Type B pancreatic cell (in vitro differentiated cells): ENCODE results near the gene CCDC127. TPM values are rescaled to one million over a fixed set of nuclear protein-coding genes. Genes with fewer than 3 reads are reported as not detected.
"Not testable (repeated sequence)": the region's sequence is repeated elsewhere in the genome, so short reads cannot be mapped to it uniquely, and the experiment has no call there.

Experiments used
- DNase-seq: peaks from one replicate; pipeline ENCODE4 v3.0.0; 2021; ENCODE audit warnings: mixed read lengths; ENCODE audit not compliant: unreplicated experiment; ENCODE audit errors: extremely low spot score
- H3K27ac Mint-ChIP-seq: 2 replicates; pipeline ENCODE4 v1.8.0; 2021; ENCODE audit warnings: mild to moderate bottlenecking, mixed read lengths
- H3K27me3 Mint-ChIP-seq: 2 replicates; pipeline ENCODE4 v1.8.0; 2021; ENCODE audit warnings: mixed read lengths
- H3K36me3 Mint-ChIP-seq: 2 replicates; pipeline ENCODE4 v1.8.0; 2021; ENCODE audit warnings: mixed read lengths
- H3K4me1 Mint-ChIP-seq: one replicate; pipeline ENCODE4 v1.8.0; 2021; ENCODE audit warnings: mixed read lengths; ENCODE audit not compliant: unreplicated experiment
- H3K4me3 Mint-ChIP-seq: 2 replicates; pipeline ENCODE4 v1.8.0; 2021; ENCODE audit warnings: mild to moderate bottlenecking, mixed read lengths
- H3K9me3 Mint-ChIP-seq: 2 replicates; pipeline ENCODE4 v1.8.0; 2021; ENCODE audit warnings: mixed read lengths
- total RNA-seq: library from RNA; stranded (reverse); gene quantifications from 2 replicates; pipeline ENCODE4 v1.2.1, GENCODE V29; 2021; ENCODE audit warnings: low replicate concordance
- TF ChIP-seq, protein P1 (sequence below): fragments of 200-600 bp; sonication (generic); conservative IDR thresholded peaks from 2 replicates; pipeline ENCODE4 v1.5.0; 2021; ENCODE audit warnings: antibody characterized with exemption, mild to moderate bottlenecking

CCDC127 gene
- total RNA-seq, 1 donor from 2014 or later: 10.8 TPM

DNA sequence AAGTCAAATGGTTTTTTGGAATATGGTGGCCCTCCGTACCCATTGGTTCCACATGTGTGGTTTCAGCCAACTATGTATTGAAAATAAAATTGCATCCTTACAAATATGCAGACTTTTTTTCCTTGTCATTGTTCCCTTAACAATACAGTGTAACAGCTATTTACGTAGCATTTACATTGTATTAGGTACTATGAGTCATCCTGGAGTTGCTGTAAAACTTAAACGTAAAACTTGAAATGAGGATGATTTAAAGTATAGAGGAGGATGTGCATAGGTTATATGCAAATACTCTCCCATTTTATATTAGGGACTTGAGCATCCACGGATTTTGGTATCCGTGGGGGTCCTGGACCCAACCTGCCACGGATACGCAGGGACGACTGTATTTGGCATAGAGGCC is 16.5 kb upstream of the CCDC127 start:
- Mint-ChIP-seq H3K4me3 (no peak overlapping the region), H3K27ac (no peak overlapping the region), H3K9me3 (no peaks in the 10 kb centered on the region)

DNA sequence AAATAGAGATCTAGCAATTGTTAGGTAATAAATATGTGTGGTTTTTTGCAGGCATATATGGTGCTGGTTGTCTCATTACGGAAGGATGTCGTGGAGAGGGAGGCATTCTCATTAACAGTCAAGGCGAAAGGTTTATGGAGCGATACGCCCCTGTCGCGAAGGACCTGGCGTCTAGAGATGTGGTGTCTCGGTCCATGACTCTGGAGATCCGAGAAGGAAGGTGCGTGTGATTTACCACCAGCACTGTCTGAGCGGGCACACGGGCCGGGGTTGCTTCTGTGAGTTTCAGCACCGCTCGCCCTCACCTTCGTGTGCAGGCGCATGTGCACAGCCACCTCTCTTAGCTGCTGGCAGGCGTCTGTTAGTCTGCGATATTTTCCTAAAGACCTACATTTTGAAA is 15.5 kb upstream of the CCDC127 start:
- not testable (repeated sequence) for H3K27ac Mint-ChIP-seq, H3K9me3 Mint-ChIP-seq, H3K4me1 Mint-ChIP-seq, H3K27me3 Mint-ChIP-seq, DNase-seq, H3K4me3 Mint-ChIP-seq
- peaks cover 24% of the 10 kb centered on the region for H3K36me3 Mint-ChIP-seq

More for the DNA sequence above, 16.5 kb upstream of the CCDC127 start:
- TF ChIP-seq, protein P1, sequence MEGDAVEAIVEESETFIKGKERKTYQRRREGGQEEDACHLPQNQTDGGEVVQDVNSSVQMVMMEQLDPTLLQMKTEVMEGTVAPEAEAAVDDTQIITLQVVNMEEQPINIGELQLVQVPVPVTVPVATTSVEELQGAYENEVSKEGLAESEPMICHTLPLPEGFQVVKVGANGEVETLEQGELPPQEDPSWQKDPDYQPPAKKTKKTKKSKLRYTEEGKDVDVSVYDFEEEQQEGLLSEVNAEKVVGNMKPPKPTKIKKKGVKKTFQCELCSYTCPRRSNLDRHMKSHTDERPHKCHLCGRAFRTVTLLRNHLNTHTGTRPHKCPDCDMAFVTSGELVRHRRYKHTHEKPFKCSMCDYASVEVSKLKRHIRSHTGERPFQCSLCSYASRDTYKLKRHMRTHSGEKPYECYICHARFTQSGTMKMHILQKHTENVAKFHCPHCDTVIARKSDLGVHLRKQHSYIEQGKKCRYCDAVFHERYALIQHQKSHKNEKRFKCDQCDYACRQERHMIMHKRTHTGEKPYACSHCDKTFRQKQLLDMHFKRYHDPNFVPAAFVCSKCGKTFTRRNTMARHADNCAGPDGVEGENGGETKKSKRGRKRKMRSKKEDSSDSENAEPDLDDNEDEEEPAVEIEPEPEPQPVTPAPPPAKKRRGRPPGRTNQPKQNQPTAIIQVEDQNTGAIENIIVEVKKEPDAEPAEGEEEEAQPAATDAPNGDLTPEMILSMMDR: no peak
- Mint-ChIP-seq H3K36me3 (peaks cover 17% of the 10 kb centered on the region), H3K4me1 (no peaks in the 10 kb centered on the region), H3K27me3 (no peaks in the 10 kb centered on the region)
- no peak for DNase-seq

DNA sequence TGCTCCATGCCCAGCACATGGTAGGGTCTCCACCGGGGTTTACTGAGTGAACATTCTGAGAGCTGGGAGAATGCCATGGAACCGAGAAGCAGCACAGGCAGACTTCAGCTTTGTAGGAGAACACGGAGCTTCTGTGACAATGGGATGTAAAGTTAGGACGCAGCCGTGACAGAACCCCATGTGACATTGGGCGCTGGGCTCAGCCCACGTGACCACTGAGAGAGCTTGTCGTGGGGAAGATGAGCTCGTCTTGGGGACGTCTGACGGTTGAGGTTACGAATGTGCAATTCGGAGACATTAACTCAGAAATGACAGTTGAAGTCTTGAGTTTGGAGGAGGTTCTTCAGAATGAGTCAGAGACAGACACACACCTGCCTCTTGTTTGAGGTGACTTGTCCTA is 13.7 kb upstream of the CCDC127 start:
- H3K27me3 Mint-ChIP-seq: no peaks in the 10 kb centered on the region
- peaks cover 32% of the 10 kb centered on the region for H3K36me3 Mint-ChIP-seq
- no peak overlapping the region for H3K27ac Mint-ChIP-seq
- TF ChIP-seq, protein P1: no peak
- H3K9me3 Mint-ChIP-seq: no peaks in the 10 kb centered on the region
- no peaks in the 10 kb centered on the region for H3K4me1 Mint-ChIP-seq
- no peak for DNase-seq
- H3K4me3 Mint-ChIP-seq: no peak overlapping the region

DNA sequence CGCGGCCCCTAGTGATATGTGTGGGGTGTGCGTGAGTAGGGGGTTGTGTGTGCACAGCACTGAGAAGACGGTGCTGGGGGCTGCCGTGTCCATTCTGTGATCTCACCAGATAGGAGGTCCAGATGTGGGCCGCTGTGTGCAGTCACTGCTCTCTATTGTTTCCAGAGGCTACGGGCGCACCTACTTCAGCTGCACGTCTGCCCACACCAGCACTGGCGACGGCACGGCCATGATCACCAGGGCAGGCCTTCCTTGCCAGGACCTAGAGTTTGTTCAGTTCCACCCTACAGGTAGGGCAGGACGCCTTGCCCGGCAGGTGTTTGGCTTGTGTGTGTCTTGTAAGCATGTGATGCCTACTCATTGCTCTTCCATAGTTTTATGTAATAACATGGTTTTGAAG is 12.8 kb upstream of the CCDC127 start:
- no peaks in the 10 kb centered on the region for H3K4me1 Mint-ChIP-seq
- TF ChIP-seq, protein P1: no peak

DNA sequence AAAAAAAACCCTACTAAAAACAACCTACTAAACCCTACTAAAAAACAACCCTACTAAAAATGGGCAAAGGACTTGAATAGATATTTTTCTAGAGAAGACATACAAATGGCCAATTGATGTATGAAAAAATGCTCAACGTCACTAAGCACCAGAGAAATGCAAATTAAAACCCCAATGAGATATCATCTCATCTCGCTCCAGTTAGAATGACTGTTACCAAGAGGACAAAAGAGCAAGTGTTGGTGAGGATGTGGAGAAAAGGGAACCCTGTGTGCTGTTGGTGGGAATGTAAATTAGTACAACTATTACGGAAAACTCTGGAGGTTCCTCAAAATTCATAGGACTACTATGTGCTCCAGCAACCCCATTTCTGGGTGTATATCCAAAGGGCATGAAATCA is 10.9 kb upstream of the CCDC127 start:
- Mint-ChIP-seq H3K27me3 (no peaks in the 10 kb centered on the region), H3K4me3 (no peak overlapping the region), H3K9me3 (no peaks in the 10 kb centered on the region), H3K36me3 (peaks cover 35% of the 10 kb centered on the region), H3K27ac (no peak overlapping the region), H3K4me1 (no peaks in the 10 kb centered on the region)
- no peak for DNase-seq
- TF ChIP-seq, protein P1: no peak

More for the DNA sequence above, 12.8 kb upstream of the CCDC127 start:
- peaks cover 36% of the 10 kb centered on the region for H3K36me3 Mint-ChIP-seq
- H3K27ac Mint-ChIP-seq: no peak overlapping the region
- no peak for DNase-seq
- no peaks in the 10 kb centered on the region for H3K9me3 Mint-ChIP-seq
- no peak overlapping the region for H3K4me3 Mint-ChIP-seq
- no peaks in the 10 kb centered on the region for H3K27me3 Mint-ChIP-seq

DNA sequence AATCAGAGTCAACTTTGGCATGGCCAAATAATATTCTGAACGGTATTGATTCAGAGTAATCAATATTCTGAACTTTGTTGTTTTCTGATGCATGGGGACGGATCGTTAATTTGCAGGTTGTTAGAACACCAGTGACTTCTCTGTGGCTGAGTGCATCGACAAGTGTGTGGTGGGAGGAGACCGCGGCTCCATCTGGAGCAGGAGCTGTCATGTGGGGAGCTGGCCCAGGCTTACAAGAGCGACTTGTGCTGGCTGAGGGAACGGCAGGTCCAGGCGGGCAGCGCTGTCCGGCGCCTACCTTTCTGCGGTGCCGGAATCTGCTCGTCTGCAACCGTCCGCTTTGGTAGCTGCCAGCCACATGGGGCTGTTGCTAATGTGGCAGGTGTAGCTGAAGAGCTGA is 9.4 kb upstream of the CCDC127 start:
- peaks cover 31% of the 10 kb centered on the region for H3K36me3 Mint-ChIP-seq
- not testable (repeated sequence) for H3K27me3 Mint-ChIP-seq, DNase-seq, H3K4me3 Mint-ChIP-seq, H3K27ac Mint-ChIP-seq, H3K9me3 Mint-ChIP-seq, H3K4me1 Mint-ChIP-seq

DNA sequence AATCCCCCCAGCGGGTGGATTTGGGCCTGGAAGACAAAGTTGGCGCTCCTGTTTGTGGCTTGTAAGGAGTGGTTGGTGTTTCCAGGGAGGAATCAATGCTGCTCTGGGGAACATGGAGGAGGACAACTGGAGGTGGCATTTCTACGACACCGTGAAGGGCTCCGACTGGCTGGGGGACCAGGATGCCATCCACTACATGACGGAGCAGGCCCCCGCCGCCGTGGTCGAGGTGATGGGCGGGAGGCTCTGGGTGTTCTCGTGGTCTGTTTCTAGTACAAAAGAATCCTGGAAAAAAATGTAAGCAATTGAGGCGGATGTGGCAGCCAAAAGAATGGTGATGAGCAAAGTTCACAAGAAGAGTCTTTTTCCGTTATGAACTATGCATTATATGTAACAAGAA is 7.4 kb upstream of the CCDC127 start:
- H3K4me3 Mint-ChIP-seq: no peak overlapping the region
- no peak for DNase-seq
- TF ChIP-seq, protein P1: no peak
- H3K27ac Mint-ChIP-seq: no peak overlapping the region
- H3K27me3 Mint-ChIP-seq: no peaks in the 10 kb centered on the region
- H3K36me3 Mint-ChIP-seq: peaks cover 24% of the 10 kb centered on the region
- peaks cover 13% of the 10 kb centered on the region for H3K4me1 Mint-ChIP-seq
- no peaks in the 10 kb centered on the region for H3K9me3 Mint-ChIP-seq
